Measurements from ENCODE around the gene GAMT.

- TF ChIP-seq GATA2 (IDR thresholded peaks at IDR 0.05; ENCODE audit: low read depth, low read length), result no peak
- no peak for TF ChIP-seq GATA3 (IDR thresholded peaks at IDR 0.05; ENCODE audit: low read depth, low read length)
Observed at GRCh38 chr19:1410789-1411188, 9.4 kb upstream of the GAMT start.
